GM19099 (cell line): ENCODE measurements around the gene ANXA2.

Experiments
- POLR2A ChIP-seq: IDR thresholded peaks from 3 replicates; pipeline ENCODE4 v1.6.1; 2011; ENCODE audit warnings: low read depth; ENCODE audit not compliant: insufficient read length; ENCODE audit errors: extremely low read depth

Gene ANXA2

GRCh38 chr15:60346077-60346476, 51.7 kb downstream of the ANXA2 start:
- TF ChIP-seq POLR2A: no peak

GRCh38 chr15:60345598-60345997, 52.2 kb downstream of the ANXA2 start:
- TF ChIP-seq POLR2A: no peak

GRCh38 chr15:60344987-60345386, 52.8 kb downstream of the ANXA2 start:
- no peak for TF ChIP-seq POLR2A

GRCh38 chr15:60344461-60344860, 53.3 kb downstream of the ANXA2 start:
- TF ChIP-seq POLR2A: no peak

- TF ChIP-seq POLR2A: no peak
Measured at GRCh38 chr15:60343221-60343970, 54.4 kb downstream of the ANXA2 start.

GRCh38 chr15:60340207-60340921, 57.4 kb downstream of the ANXA2 start:
- TF ChIP-seq POLR2A: no peak

GRCh38 chr15:60339236-60339635, 58.5 kb downstream of the ANXA2 start:
- no peak for TF ChIP-seq POLR2A

GRCh38 chr15:60338810-60339209, 59.0 kb downstream of the ANXA2 start:
- TF ChIP-seq POLR2A: no peak

GRCh38 chr15:60337076-60337475, 60.7 kb downstream of the ANXA2 start:
- TF ChIP-seq POLR2A: no peak

- no peak for TF ChIP-seq POLR2A
Measured at GRCh38 chr15:60328852-60329443, 68.8 kb downstream of the ANXA2 start.

GRCh38 chr15:60326824-60327654, 70.7 kb downstream of the ANXA2 start:
- no peak for TF ChIP-seq POLR2A

GRCh38 chr15:60326343-60326742, 71.4 kb downstream of the ANXA2 start:
- no peak for TF ChIP-seq POLR2A

- no peak for TF ChIP-seq POLR2A
Measured at GRCh38 chr15:60325905-60326304, 71.9 kb downstream of the ANXA2 start.

- TF ChIP-seq POLR2A: no peak
Measured at GRCh38 chr15:60324706-60325438, 72.9 kb downstream of the ANXA2 start.
